HepG2 (cell line): ENCODE data around the gene ESF1. TPM values are rescaled to one million over a fixed set of nuclear protein-coding genes. Genes with fewer than 3 reads are reported as not detected.

Experiments
- BCLAF1 ChIP-seq: fragments of 450-650 bp; IDR thresholded peaks from 2 replicates; pipeline ENCODE4 v1.6.1; 2017; ENCODE audit warnings: mild to moderate bottlenecking
- FOSL1 ChIP-seq: sonication (generic); formaldehyde crosslinking; IDR thresholded peaks from 2 replicates; pipeline ENCODE4 v1.9.0; 2021; ENCODE audit warnings: missing genetic modification reagents, borderline replicate concordance
- FUBP1 ChIP-seq: sonication (generic); formaldehyde crosslinking; IDR thresholded peaks from 2 replicates; pipeline ENCODE4 v1.5.1; 2020; ENCODE audit warnings: missing genetic modification reagents, mild to moderate bottlenecking, borderline replicate concordance
- HCFC1 ChIP-seq: fragments of 150-350 bp; IDR thresholded peaks from 2 replicates; pipeline ENCODE4 v1.6.1; 2014; ENCODE audit warnings: low read depth, low read length
- KMT2A ChIP-seq: sonication (generic); formaldehyde crosslinking; IDR thresholded peaks from 2 replicates; pipeline ENCODE4 v1.4.0; 2020; ENCODE audit warnings: missing genetic modification reagents
- MATR3 ChIP-seq: sonication (generic); formaldehyde crosslinking; IDR thresholded peaks from 2 replicates; pipeline ENCODE4 v1.4.0; 2020; ENCODE audit warnings: missing genetic modification reagents
- MIER3 ChIP-seq: IDR thresholded peaks from 2 replicates; pipeline ENCODE4 v1.6.1; 2016; ENCODE audit warnings: missing compliant biosample characterization, borderline replicate concordance
- PAWR ChIP-seq: sonication (generic); formaldehyde crosslinking; IDR thresholded peaks from 2 replicates; pipeline ENCODE4 v1.4.0; 2020; ENCODE audit warnings: missing genetic modification reagents, mild to moderate bottlenecking, borderline replicate concordance
- PITX1 ChIP-seq: sonication (generic); formaldehyde crosslinking; IDR thresholded peaks from 2 replicates; pipeline ENCODE4 v1.5.1; 2020; ENCODE audit warnings: mild to moderate bottlenecking, missing genetic modification reagents
- RBFOX2 ChIP-seq: fragments of 200-400 bp; formaldehyde crosslinking; IDR thresholded peaks from 2 replicates; pipeline ENCODE4 v1.6.1; 2017; ENCODE audit warnings: low read depth, mild to moderate bottlenecking, low read length
- ZBTB26 ChIP-seq: IDR thresholded peaks from 2 replicates; pipeline ENCODE4 v1.6.1; 2016; ENCODE audit warnings: missing compliant biosample characterization, missing genetic modification reagents, borderline replicate concordance
- ZHX1 ChIP-seq: sonication (generic); formaldehyde crosslinking; IDR thresholded peaks from 2 replicates; pipeline ENCODE4 v1.8.1; 2022; ENCODE audit warnings: low read depth, mild to moderate bottlenecking, missing genetic modification reagents
- ZNF431 ChIP-seq: sonication (generic); formaldehyde crosslinking; IDR thresholded peaks from 2 replicates; pipeline ENCODE4 v1.9.0; 2022; ENCODE audit warnings: missing genetic modification reagents, low read depth, mild to moderate bottlenecking, borderline replicate concordance
- ZNF501 ChIP-seq: sonication (generic); formaldehyde crosslinking; IDR thresholded peaks from 2 replicates; pipeline ENCODE4 v1.5.1; 2020; ENCODE audit warnings: mild to moderate bottlenecking, moderate library complexity, missing genetic modification reagents
- ZNF644 ChIP-seq: IDR thresholded peaks from 2 replicates; pipeline ENCODE4 v1.6.1; 2016; ENCODE audit warnings: low read depth
- ZNF704 ChIP-seq: sonication (generic); formaldehyde crosslinking; IDR thresholded peaks from 2 replicates; pipeline ENCODE4 v1.8.1; 2023; ENCODE audit warnings: mild to moderate bottlenecking, inconsistent platforms, moderate library complexity, missing genetic modification reagents, borderline replicate concordance
- polyA plus RNA-seq, 8 experiments: library from polyadenylated mRNA; depleted of rRNA in 3 of 8; stranded (reverse) in 7 of 8; unstranded in 1 of 8; fragments of >200 nt; fragmentation: Illumina TruSeq in 4 of 8; extraction: Trizol in 4 of 8; gene quantifications; 2 replicates each; pipeline versions ENCODE4 v1.2.1 to v1.2.3, GENCODE V29; 2011 to 2016; ENCODE audit warnings: low read depth in 4 of 8, missing spikeins in 1 of 8, mixed read lengths in 1 of 8; ENCODE audit not compliant: insufficient read depth in 1 of 8
- total RNA-seq, 5 experiments: library from RNA; depleted of rRNA; stranded (reverse); fragments of >200 nt; fragmentation: Illumina TruSeq; extraction: Trizol; gene quantifications; 2 replicates each; pipeline ENCODE4 v1.2.3, GENCODE V29; 2016; ENCODE audit warnings: low read depth in 1 of 5

ESF1 gene
- total and polyA plus RNA-seq, 2 of the 13 experiments (the other 11 are each of a cell fraction or from before 2014, with no cell fraction given): 7.3 to 66.9 TPM

- TF ChIP-seq ZHX1 (CRISPR knock-in tag) (peak; percentile 86; the same call in 1 of the 2 replicates), ZNF431 (peak; percentile 78), FOSL1 (peak; percentile 46; the same call in 1 of the 2 replicates), MIER3 (CRISPR knock-in tag) (peak; percentile 94; the same call in 1 of the 2 replicates), ZBTB26 (CRISPR knock-in tag) (peak; percentile 94), PAWR (CRISPR knock-in tag) (no peak), FUBP1 (CRISPR knock-in tag) (0 out of 2 replicates have a peak, but pooled peaks have one; percentile 54), RBFOX2 (peak; percentile 98), PITX1 (CRISPR knock-in tag) (peak; percentile 88), KMT2A (CRISPR knock-in tag) (peak; percentile 100), ZNF501 (peak; percentile 100), ZNF644 (CRISPR knock-in tag) (peak; percentile 92), MATR3 (CRISPR knock-in tag) (no peak), ZNF704 (CRISPR knock-in tag) (peak; percentile 98; the same call in 1 of the 2 replicates), HCFC1 (peak; percentile 73), BCLAF1 (no peak)
Observed at GRCh38 chr20:13784893-13785715, at the start of gene ESF1, which contains the start of gene NDUFAF5 (continued).
